Common myeloid progenitor, CD34-positive (primary cell): ENCODE results near the gene SULF2.
A peak's percentile ranks its signal among the peaks of the same experiment; 100 is the strongest.
"Not testable (repeated sequence)": the region's sequence is repeated elsewhere in the genome, so short reads cannot be mapped to it uniquely, and the experiment has no call there.

Experiments used
- CTCF ChIA-PET: fragments of 350-600 bp; sonication (Branson Sonifier 250); formaldehyde crosslinking; loops from one replicate; lab custom pipeline; 2021; ENCODE audit warnings: antibody characterized with exemption; lab: Charles Lee
- POLR2A ChIA-PET: fragments of 350-600 bp; sonication (Branson Sonifier 250); formaldehyde crosslinking; loops from one replicate; lab custom pipeline; 2021; ENCODE audit warnings: antibody characterized with exemption; lab: Charles Lee
- DNase-seq, 3 donors: peaks; one replicate each; pipeline versions ENCODE4 v3.0.0 to v3.0.0-alpha.2; 2013
- H3K27ac ChIP-seq, 2 experiments: 1 replicate in 1 of 2; 2 replicates in 1 of 2; pipeline ENCODE4 v1.7.0; 2013; ENCODE audit warnings: inconsistent platforms in 2 of 2, low read length in 2 of 2, mild to moderate bottlenecking in 2 of 2, low read depth in 1 of 2, moderate library complexity in 1 of 2; ENCODE audit not compliant: severe bottlenecking in 2 of 2, insufficient read depth in 1 of 2, poor library complexity in 1 of 2
- H3K27me3 ChIP-seq, 5 experiments: replicated peaks in 2 of 5; 1 replicate in 3 of 5; 2 replicates in 2 of 5; pipeline versions ENCODE4 v1.6.1 to v1.7.0; 2013; ENCODE audit warnings: low read length in 4 of 5, mild to moderate bottlenecking in 2 of 5, moderate library complexity in 2 of 5, inconsistent platforms in 1 of 5; ENCODE audit not compliant: insufficient read depth in 5 of 5, control insufficient read depth in 4 of 5
- H3K36me3 ChIP-seq, 4 experiments: 1 replicate in 2 of 4; 2 replicates in 2 of 4; pipeline versions ENCODE4 v1.6.1 to v1.7.0; 2013; ENCODE audit warnings: low read length in 3 of 4, control low read depth in 1 of 4, mild to moderate bottlenecking in 1 of 4; ENCODE audit not compliant: control insufficient read depth in 4 of 4, insufficient read depth in 4 of 4
- H3K4me1 ChIP-seq, 4 experiments: 1 replicate in 3 of 4; 2 replicates in 1 of 4; pipeline versions ENCODE4 v1.6.1 to v1.7.1; 2013; ENCODE audit warnings: low read length in 3 of 4, mild to moderate bottlenecking in 3 of 4, control low read depth in 1 of 4, inconsistent platforms in 1 of 4, moderate library complexity in 1 of 4; ENCODE audit not compliant: control insufficient read depth in 4 of 4, insufficient read depth in 4 of 4; ENCODE audit errors: control extremely low read depth in 1 of 4
- H3K4me3 ChIP-seq, 7 experiments: 1 replicate in 4 of 7; 2 replicates in 3 of 7; pipeline versions ENCODE4 v1.5.1 to v1.7.0; 2013; ENCODE audit warnings: mild to moderate bottlenecking in 7 of 7, low read length in 6 of 7, moderate library complexity in 6 of 7, inconsistent platforms in 2 of 7, low read depth in 2 of 7, control low read depth in 1 of 7; ENCODE audit not compliant: insufficient read depth in 4 of 7, control insufficient read depth in 1 of 7; ENCODE audit errors: extremely low read depth in 1 of 7
- H3K9me3 ChIP-seq, 5 experiments: 1 replicate in 4 of 5; 2 replicates in 1 of 5; pipeline versions ENCODE4 v1.6.1 to v1.7.1; 2013; ENCODE audit warnings: low read length in 4 of 5, mild to moderate bottlenecking in 2 of 5, inconsistent platforms in 1 of 5, low read depth in 1 of 5, moderate library complexity in 1 of 5; ENCODE audit not compliant: control insufficient read depth in 4 of 5, insufficient read depth in 2 of 5; ENCODE audit errors: control extremely low read depth in 1 of 5
- WGBS: methylation state at CpG from one replicate; pipeline ENCODE4 v1.1.5; 2013; ENCODE audit not compliant: insufficient coverage; 5-methylcytosine and 5-hydroxymethylcytosine counted together

SULF2 gene

DNA sequence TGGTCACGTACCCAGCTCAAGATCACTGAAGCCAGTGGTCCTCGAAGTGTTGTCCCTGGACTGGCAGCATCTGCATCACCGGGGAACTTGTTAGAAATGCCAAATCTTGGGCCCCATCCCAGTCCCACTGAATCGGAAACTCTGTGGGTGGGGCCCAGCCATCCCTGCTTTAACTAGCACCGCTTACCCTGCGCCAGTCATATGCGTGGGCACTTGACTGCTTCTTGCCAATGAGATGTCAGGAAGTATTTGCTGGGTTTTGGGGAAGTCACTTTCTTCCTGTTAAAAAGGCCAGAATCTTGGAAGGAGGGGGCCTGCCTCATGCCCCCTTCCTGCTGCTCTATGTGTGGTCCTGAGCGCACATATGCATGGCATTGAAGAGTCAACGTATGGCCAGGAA lies 11.7 kb upstream of the SULF2 start:
- 17% methylated on average over 9 of the region's 9 CpGs for WGBS
- Histone ChIP-seq H3K27me3 (no peaks in the 10 kb centered on the region), H3K27ac (no peak overlapping the region), H3K36me3 (no peaks in the 10 kb centered on the region), H3K9me3 (no peaks in the 10 kb centered on the region), H3K4me1 (peaks cover 0 to 17% (median 7%) of the 10 kb centered on the region in 4 experiments), H3K4me3 (no peak overlapping the region)
- peak in 1 of 3 donors; percentile 27 for DNase-seq
- CTCF ChIA-PET: no interaction called here
- POLR2A ChIA-PET: no interaction called here

DNA sequence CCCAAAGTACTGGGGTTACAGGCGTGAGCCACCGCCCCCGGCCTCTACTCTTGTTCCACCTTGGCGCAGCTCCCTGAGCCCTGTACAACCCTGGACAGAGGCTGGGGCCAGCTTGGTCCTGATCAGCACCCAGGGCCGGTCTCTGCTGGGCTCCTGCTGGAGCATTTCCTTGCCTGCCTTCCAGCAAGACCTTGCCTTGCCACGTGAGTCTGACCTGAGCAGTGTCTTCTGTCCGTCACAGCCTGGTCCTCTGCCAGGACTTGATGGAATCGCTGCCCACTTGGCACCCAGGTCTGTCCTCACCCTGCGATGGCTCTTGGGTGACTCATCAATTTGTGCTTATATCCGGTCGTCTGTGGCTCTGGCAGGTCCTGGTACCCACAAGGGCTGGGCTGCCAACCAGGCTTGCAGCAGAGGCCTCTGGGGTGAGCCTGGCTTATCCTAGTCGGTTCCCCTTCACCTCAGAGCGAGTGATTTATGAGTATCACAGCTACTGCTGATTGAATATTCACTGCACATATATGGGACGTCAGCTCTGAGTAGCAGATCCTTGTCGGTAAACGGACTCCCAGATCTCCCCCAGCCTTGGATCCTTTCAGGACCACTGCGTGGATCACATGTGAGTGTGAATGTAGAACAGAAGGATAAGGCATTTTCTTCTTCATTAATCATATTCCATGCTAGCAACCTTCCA lies 10.1 kb upstream of the SULF2 start:
- Histone ChIP-seq H3K4me3 (no peak overlapping the region), H3K9me3 (no peaks in the 10 kb centered on the region), H3K27ac (no peak overlapping the region), H3K4me1 (peaks cover 0 to 17% (median 7%) of the 10 kb centered on the region in 4 experiments), H3K27me3 (no peaks in the 10 kb centered on the region), H3K36me3 (no peaks in the 10 kb centered on the region)
- ChIA-PET POLR2A (no interaction called here), CTCF (no interaction called here)
- WGBS: 65% methylated on average over 13 of the region's 17 CpGs
- peak in 2 of 3 donors; percentile 51 to 70 for DNase-seq

DNA sequence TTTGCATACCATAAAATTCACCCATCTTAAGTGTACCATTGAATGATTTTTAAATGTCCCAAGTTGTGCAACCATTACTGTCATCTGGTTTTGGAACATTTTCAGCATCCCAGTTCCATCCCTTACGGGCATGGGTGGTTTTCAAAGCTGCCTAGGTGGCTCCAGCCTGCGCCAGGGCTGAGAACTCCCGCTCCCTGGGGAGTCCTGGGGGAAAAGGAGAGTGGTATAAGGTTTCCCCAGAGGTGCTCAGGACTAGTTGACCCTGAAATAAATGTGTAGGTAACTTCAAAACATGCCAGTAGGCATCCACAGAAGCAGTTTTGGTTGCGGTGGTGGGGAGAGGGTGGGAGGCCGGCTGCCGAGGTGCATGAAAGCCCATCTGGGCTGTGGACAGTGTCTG lies 9.0 kb upstream of the SULF2 start:
- H3K36me3 ChIP-seq, POLR2A ChIA-PET, H3K27ac ChIP-seq, H3K27me3 ChIP-seq, CTCF ChIA-PET, H3K4me3 ChIP-seq, H3K9me3 ChIP-seq, DNase-seq: not testable (repeated sequence)
- H3K4me1 ChIP-seq: peaks cover 0 to 17% (median 7%) of the 10 kb centered on the region in 4 experiments
- WGBS: no CpG with 5 or more reads among the region's 6 CpGs

DNA sequence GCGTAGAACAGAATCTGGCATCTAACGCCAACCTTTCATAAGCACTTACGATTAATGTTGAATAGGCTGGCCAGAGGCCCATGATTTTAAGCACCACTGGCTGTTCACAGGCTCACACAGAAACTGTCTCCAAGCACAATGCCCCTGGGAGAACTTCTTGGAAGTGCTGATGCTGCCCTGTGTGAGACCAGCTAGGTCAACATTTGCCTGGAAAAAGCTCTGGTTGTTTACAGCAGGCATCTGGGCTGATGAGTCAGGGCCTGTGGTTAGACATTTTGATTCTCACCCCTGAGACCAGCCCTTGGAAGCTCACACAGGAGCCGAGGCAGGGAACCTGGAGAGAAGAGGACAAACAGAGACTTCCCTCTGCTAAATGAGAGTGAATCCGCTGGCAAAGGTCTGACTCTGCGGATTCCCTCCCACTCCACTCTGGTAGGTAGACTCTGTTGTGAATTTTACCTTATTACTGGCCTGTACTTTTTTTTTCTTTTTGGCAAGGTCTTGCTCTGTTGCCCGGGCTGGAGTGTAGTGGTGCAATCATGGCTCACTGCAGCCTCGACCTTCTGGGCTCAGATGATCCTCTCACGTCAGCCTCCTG lies 6.8 kb upstream of the SULF2 start:
- ChIA-PET POLR2A (no interaction called here), CTCF (no interaction called here)
- Histone ChIP-seq H3K9me3 (no peaks in the 10 kb centered on the region), H3K27ac (no peak overlapping the region), H3K27me3 (peaks cover 0 to 28% (median 3%) of the 10 kb centered on the region in 5 experiments), H3K4me3 (no peak overlapping the region), H3K36me3 (no peaks in the 10 kb centered on the region), H3K4me1 (peaks cover 0 to 12% (median 4%) of the 10 kb centered on the region in 4 experiments)
- DNase-seq: peak in 2 of 3 donors; percentile 27
- over 99% methylated on average over 7 of the region's 9 CpGs for whole genome bisulfite sequencing

DNA sequence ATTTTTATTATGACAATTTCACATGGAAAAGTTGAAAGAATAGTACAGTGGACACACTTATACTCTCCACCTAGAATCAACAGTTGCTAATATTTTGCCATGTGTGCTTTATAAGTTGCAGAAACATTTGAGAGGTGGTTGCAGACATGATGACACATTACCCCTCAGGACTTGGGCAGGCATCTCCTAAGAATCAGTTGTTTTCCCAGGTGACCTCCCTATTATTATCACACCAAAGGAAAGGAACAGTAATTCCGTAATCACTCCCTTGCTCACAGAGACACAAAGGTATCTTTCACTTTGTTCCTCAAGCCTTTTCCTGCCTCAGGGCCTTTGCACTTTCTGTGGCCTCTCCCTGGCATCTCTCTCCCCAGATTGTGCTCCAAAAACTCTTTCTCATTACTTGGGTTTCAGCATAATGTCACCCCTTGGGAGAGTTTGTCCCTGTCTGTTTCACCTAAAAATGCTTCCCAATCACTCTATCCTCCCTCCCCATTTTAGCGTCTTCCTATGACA lies 5.9 kb upstream of the SULF2 start:
- Histone ChIP-seq H3K9me3 (no peaks in the 10 kb centered on the region), H3K27ac (no peak overlapping the region), H3K27me3 (peaks cover 0 to 38% (median 9%) of the 10 kb centered on the region in 5 experiments), H3K4me1 (peaks cover 0 to 12% (median 6%) of the 10 kb centered on the region in 4 experiments), H3K36me3 (no peaks in the 10 kb centered on the region), H3K4me3 (no peak overlapping the region)
- no peak for DNase-seq
- ChIA-PET CTCF (no interaction called here), POLR2A (no interaction called here)
- WGBS: 100% methylated on average over 1 of the region's 2 CpGs

DNA sequence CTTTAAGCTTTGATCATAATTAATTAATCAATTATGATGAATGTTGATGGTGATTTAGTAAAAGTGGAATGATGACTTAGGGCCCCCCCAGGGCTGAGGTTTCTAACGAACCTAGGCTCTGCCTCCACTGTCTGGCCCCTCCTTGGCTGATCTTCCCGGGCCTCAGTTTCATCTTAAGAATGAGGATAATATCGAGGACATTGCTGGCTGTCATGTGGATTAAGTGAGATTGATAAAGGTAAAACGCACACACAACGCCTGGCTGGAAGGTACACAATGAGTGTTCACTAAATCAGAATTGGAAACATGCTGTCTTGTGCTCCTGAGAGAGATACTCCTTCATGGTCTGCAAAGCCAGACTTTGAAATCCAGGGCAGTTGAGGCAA lies 5.3 kb upstream of the SULF2 start:
- H3K27me3 ChIP-seq: peaks cover 0 to 43% (median 9%) of the 10 kb centered on the region in 5 experiments
- 93% methylated on average over 5 of the region's 5 CpGs for WGBS
- CTCF ChIA-PET: interaction anchor here (1.0 kb wide), 1 partner anchor 12 kb away, joined by 3 read pairs; no protein-coding TSS in a partner anchor
- no peaks in the 10 kb centered on the region for H3K9me3 ChIP-seq
- no peak overlapping the region for H3K27ac ChIP-seq
- POLR2A ChIA-PET: no interaction called here
- no peak for DNase-seq
- peaks cover 0 to 14% (median 11%) of the 10 kb centered on the region in 4 experiments for H3K4me1 ChIP-seq
- H3K4me3 ChIP-seq: no peak overlapping the region
- H3K36me3 ChIP-seq: no peaks in the 10 kb centered on the region
